Lower leg skin (tissue), 3 donors: ENCODE measurements around the gene REC114.

Experiments used
- POLR2A ChIP-seq, 2 donors: fragments of 450-650 bp; IDR thresholded peaks; one replicate each; pipeline ENCODE4 v1.6.1; 2016 to 2017; ENCODE audit warnings: antibody characterized with exemption in 2 of 2, mild to moderate bottlenecking in 1 of 2, moderate library complexity in 1 of 2
- TF ChIP-seq, protein P1 (sequence below), 3 donors: fragments of 450-650 bp; IDR thresholded peaks; one replicate each; pipeline ENCODE4 v1.5.1; 2016; ENCODE audit warnings: antibody characterized with exemption in 3 of 3, mild to moderate bottlenecking in 3 of 3, moderate library complexity in 2 of 3

DNA sequence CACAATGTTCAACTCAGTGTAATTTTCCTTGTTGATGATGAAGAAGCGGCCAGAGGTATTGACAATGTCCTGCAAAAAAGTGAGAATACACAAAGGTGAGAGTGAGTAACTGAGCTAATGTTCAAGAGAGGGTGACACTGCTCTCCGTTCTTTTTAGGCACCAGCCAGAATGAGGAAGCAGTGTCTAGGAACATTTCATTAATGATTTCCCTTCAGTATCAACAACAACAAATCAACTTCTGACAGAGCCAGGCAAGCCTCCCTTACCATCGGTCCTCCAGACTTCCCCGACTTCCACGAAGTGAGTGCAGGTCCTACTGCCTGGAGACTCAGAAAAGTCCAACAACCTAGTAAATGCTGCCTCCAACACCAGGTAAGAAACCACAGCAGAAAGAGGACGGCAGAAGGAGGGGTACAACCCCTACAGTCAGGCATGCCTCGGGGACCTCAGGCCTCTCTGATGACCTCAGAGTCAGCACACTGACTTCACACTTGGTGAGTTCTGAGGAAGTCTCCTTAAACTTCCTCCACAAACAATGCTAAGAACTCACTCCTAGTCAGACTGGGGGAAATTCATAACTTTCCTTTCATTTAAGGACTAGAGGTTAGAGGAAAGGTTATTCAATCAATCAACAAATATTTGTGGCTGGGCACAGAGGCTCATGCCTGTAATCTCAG lies 127.5 kb downstream of the REC114 start:
- TF ChIP-seq, protein P1, sequence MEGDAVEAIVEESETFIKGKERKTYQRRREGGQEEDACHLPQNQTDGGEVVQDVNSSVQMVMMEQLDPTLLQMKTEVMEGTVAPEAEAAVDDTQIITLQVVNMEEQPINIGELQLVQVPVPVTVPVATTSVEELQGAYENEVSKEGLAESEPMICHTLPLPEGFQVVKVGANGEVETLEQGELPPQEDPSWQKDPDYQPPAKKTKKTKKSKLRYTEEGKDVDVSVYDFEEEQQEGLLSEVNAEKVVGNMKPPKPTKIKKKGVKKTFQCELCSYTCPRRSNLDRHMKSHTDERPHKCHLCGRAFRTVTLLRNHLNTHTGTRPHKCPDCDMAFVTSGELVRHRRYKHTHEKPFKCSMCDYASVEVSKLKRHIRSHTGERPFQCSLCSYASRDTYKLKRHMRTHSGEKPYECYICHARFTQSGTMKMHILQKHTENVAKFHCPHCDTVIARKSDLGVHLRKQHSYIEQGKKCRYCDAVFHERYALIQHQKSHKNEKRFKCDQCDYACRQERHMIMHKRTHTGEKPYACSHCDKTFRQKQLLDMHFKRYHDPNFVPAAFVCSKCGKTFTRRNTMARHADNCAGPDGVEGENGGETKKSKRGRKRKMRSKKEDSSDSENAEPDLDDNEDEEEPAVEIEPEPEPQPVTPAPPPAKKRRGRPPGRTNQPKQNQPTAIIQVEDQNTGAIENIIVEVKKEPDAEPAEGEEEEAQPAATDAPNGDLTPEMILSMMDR (IDR thresholded peaks at IDR 0.05), result no peak
- TF ChIP-seq POLR2A (IDR thresholded peaks at IDR 0.05), result no peak
